HG03066 (cell line): Measurements from ENCODE around the gene LTBP3.
A peak's percentile ranks its signal among the peaks of the same experiment; 100 is the strongest.

Experiments
- ATAC-seq: cut with Tn5 transposase; IDR thresholded peaks from one replicate; pipeline ENCODE4 v1.9.1; 2021; ENCODE audit warnings: low read depth; ENCODE audit not compliant: unreplicated experiment

The LTBP3 gene

GRCh38 chr11:65555693-65556231 is 2.4 kb downstream of the LTBP3 start:
- ATAC-seq = no peak

- no peak for ATAC-seq
These were observed 3.2 kb downstream of the LTBP3 start for GRCh38 chr11:65554842-65555430.

- ATAC-seq = no peak
These were observed 3.9 kb downstream of the LTBP3 start for GRCh38 chr11:65554057-65554818.

- no peak for ATAC-seq
These were observed 4.7 kb downstream of the LTBP3 start for GRCh38 chr11:65553301-65554001.

- ATAC-seq = no peak
These were observed 5.7 kb downstream of the LTBP3 start for GRCh38 chr11:65552388-65552951.

- ATAC-seq = no peak
These were observed 6.4 kb downstream of the LTBP3 start for GRCh38 chr11:65551572-65552387.

- no peak for ATAC-seq
These were observed 9.1 kb downstream of the LTBP3 start for GRCh38 chr11:65549096-65549495.

- no peak for ATAC-seq
These were observed 9.8 kb downstream of the LTBP3 start for GRCh38 chr11:65548395-65548794.

GRCh38 chr11:65547446-65548125 is 10.6 kb downstream of the LTBP3 start:
- no peak for ATAC-seq

- peak; percentile 75 for ATAC-seq
These were observed 11.8 kb downstream of the LTBP3 start for GRCh38 chr11:65546217-65546958.

- no peak for ATAC-seq
These were observed 12.3 kb downstream of the LTBP3 start for GRCh38 chr11:65545853-65546216.

- no peak for ATAC-seq
These were observed 15.3 kb downstream of the LTBP3 start for GRCh38 chr11:65542738-65543390.

- no peak for ATAC-seq
These were observed 16.8 kb downstream of the LTBP3 start for GRCh38 chr11:65541093-65541982.

GRCh38 chr11:65540290-65541092 is 17.7 kb downstream of the LTBP3 start:
- ATAC-seq = peak; percentile 60

- peak; percentile 53 for ATAC-seq
These were observed 18.3 kb downstream of the LTBP3 start for GRCh38 chr11:65539744-65540289.

GRCh38 chr11:65538915-65539743 is 19.0 kb downstream of the LTBP3 start:
- ATAC-seq = no peak
